PFSK-1 (cell line): ENCODE measurements around the gene GPX2.

Experiments
- POLR2AphosphoS5 ChIP-seq: IDR thresholded peaks from 2 replicates; pipeline ENCODE4 v1.6.1; 2012; ENCODE audit warnings: low read depth, mild to moderate bottlenecking, control low read depth, low read length, moderate library complexity
- REST ChIP-seq, 2 experiments: IDR thresholded peaks; 2 replicates each; pipeline versions ENCODE4 v1.6.1 to v1.8.0; 2011 to 2012; ENCODE audit warnings: low read depth in 2 of 2, low read length in 2 of 2, control low read depth in 1 of 2, inconsistent platforms in 1 of 2, mild to moderate bottlenecking in 1 of 2, moderate library complexity in 1 of 2; ENCODE audit not compliant: insufficient read depth in 1 of 2
- TAF1 ChIP-seq: IDR thresholded peaks from 2 replicates; pipeline ENCODE4 v1.6.1; 2012; ENCODE audit warnings: low read length, control low read depth, borderline replicate concordance; ENCODE audit not compliant: insufficient read depth

GRCh38 chr14:64937821-64938193, 4.7 kb downstream of the GPX2 start:
- TF ChIP-seq TAF1 (no peak), POLR2AphosphoS5 (no peak), REST (IDR thresholded peaks at IDR 0.05; ENCODE audit: insufficient read depth in 1 of 2, low read depth in 2 of 2, low read length in 2 of 2) (no peak)
